ENCODE data around the gene PTCD2.
"Not testable (repeated sequence)": the region's sequence is repeated elsewhere in the genome, so short reads cannot be mapped to it uniquely, and the experiment has no call there.

PTCD2 gene

GRCh38 chr5:72380492-72381274, 60.5 kb downstream of the PTCD2 start:
- DNase-seq (ENCODE audit: low read depth in 3 of 3) = no peak

DNA sequence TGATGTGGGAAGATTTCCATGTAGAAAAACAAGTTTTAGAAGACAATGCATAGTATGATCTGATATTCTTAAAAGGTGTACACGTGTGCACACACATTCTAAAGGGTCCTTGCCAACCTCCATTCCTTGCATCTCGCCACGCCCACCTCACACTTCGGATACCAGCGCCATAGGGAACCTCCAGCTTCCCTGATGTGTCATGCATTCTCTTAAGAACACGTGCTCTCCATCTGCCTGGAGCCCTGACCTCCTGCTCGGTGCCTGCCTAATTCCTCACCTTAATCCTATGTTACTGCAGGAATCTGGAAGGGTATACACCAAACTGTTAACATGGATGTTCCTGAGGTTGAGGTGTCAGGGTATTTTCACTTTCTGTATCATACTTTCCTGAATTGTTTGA, 63.1 kb downstream of the PTCD2 start:
- DNase-seq (ENCODE audit: low read depth in 3 of 3) = no peak

DNA sequence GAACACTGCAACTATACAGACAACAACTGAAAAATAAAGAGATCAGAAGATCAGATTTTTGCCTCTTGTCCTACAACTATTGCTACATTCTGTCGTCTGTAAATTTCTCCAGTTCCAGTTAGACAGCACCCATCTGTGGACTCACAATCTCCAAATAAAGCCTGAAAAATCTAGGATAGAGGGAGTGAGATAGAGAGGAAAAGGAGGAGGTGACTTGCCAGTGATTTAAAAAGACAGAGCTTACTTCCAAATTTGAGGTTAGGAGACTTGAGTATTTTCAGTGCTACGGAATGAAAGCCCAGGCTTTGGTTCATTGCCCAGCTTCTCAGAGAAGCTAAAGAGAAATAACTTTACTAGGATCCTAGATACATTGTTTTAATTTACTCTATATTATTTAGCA, 63.6 kb downstream of the PTCD2 start:
- DNase-seq (ENCODE audit: low read depth in 3 of 3) = no peak

GRCh38 chr5:72386639-72387038, 66.5 kb downstream of the PTCD2 start:
- DNase-seq (ENCODE audit: low read depth in 3 of 3) = no peak

- no peak for DNase-seq (ENCODE audit: low read depth in 3 of 3)
These were observed 67.8 kb downstream of the PTCD2 start for GRCh38 chr5:72387985-72388384.

GRCh38 chr5:72388646-72389045, 68.5 kb downstream of the PTCD2 start:
- no peak for DNase-seq (ENCODE audit: low read depth in 3 of 3)

DNA sequence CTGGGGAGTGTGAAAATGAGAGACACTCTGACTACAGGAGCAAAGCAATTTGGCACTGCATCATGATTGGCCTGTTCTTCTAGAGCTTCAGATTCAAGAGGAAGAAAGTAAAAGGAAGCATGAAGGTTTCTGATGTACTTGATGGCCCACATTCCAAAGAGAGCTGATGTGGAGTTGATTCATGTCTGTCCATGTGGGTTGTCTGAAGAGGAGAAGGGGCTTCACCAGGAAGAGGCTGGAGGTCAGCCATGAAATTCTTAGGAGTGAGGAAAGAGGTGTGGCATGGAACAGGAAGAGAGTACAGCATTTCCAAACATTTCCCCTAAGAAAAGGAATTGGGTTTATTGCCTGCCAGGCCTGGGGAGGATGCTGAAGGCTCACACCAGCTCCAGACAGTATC, 70.7 kb downstream of the PTCD2 start:
- no peak for DNase-seq (ENCODE audit: low read depth in 3 of 3)

- DNase-seq (ENCODE audit: low read depth in 3 of 3) = no peak
These were observed 72.2 kb downstream of the PTCD2 start for GRCh38 chr5:72392326-72392733.

- DNase-seq (ENCODE audit: low read depth in 3 of 3) = no peak
These were observed 72.9 kb downstream of the PTCD2 start for GRCh38 chr5:72393052-72393451.

DNA sequence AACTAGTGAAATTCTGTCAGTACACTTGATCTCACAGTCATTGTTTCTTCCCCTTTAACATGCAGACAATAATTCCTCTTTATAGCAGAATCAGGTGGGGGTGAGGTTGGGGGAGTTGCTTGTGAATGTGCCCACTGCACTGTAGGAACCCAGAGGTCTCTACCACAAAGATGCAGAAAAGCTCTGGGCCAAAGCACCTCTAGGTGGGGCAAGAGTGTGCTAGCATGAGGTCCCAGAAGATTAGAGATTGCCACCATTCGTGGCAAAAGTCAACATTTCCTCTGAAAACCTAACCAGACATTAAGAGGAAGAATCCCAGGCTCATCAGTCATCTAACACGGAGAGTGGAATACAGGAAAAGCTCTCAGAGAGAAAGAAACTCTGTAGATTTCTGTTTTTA, 74.5 kb downstream of the PTCD2 start:
- DNase-seq (ENCODE audit: low read depth in 3 of 3) = no peak

DNA sequence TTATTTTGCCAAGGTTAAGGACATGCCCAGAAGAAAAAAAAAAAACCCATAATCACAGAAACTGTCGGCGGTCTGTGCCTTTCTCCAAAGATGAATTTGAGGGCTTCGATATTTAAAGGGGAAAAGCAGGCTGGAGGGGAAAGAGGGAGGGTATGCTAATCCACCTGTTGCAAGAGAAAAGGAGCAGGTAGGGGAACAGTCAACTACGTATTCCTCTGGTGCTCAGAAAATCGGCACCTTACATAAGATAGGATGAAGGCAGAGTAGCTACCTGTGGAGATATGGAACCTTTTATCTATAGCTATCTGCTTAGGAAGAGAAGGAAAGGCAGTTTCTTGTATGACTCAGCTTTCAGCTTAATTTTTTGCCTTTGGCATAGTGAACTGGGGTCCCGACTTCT, 77.7 kb downstream of the PTCD2 start:
- DNase-seq (ENCODE audit: low read depth in 3 of 3) = no peak

GRCh38 chr5:72400950-72401349, 80.8 kb downstream of the PTCD2 start:
- no peak for DNase-seq (ENCODE audit: low read depth in 3 of 3)

- DNase-seq (ENCODE audit: low read depth in 3 of 3) = no peak
These were observed 82.3 kb downstream of the PTCD2 start for GRCh38 chr5:72402381-72402890.

DNA sequence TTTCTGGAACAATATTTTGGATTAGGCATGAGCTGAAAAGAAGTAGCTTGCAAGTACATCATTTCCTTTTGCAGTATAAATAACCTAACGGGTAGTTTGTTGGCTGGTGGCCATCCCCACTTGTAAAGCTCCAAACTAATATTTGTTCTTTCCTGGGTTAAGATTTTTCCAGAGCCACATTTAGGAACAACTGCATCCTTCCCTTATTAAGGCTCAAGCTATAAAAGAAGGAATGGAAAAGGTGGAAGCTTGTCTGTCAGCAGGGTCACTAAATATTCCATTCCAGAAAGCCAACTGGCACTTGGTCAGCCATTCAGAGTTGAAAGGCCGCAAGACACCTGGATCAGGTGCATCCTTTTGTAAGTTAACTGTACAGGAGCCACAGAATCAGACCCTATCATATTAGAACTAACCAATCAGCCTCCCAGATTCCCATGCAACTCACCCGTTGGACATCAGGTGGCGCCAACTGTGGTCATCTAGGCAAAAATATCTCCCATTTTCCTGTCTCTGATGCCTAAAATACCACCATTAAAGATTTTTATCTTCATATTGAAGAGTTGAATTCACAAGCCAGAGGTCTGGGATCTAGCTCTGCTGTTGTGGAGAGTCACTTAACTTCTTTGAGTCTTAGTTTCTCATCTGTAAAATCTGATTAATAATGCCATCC, 82.9 kb downstream of the PTCD2 start:
- no peak for DNase-seq (ENCODE audit: low read depth in 3 of 3)

DNA sequence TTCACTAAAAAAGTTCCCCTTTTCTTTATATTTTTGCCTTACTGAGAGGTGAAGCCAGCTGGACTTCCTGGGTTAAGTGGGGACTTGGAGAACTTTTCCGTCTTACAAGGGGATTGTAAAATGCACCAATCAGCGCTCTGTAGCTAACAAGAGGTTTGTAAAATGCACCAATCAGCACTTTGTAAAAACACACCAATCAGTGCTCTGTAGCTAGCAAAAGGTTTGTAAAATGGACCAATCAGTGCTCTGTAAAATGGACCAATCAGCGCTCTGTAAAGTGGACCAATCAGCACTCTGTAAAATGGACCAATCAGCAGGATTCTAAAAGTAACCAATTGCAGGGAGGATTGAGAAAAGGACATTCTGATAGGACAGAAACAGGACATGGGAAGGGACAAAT, 84.6 kb downstream of the PTCD2 start:
- not testable (repeated sequence) for DNase-seq (ENCODE audit: low read depth in 3 of 3)

- no peak for DNase-seq (ENCODE audit: low read depth in 3 of 3)
These were observed 86.9 kb downstream of the PTCD2 start for GRCh38 chr5:72407078-72407477.

- no peak for DNase-seq (ENCODE audit: low read depth in 3 of 3)
These were observed 87.4 kb downstream of the PTCD2 start for GRCh38 chr5:72407541-72407940.

- no peak for DNase-seq (ENCODE audit: low read depth in 3 of 3)
These were observed 88.0 kb downstream of the PTCD2 start for GRCh38 chr5:72408127-72408526.

DNA sequence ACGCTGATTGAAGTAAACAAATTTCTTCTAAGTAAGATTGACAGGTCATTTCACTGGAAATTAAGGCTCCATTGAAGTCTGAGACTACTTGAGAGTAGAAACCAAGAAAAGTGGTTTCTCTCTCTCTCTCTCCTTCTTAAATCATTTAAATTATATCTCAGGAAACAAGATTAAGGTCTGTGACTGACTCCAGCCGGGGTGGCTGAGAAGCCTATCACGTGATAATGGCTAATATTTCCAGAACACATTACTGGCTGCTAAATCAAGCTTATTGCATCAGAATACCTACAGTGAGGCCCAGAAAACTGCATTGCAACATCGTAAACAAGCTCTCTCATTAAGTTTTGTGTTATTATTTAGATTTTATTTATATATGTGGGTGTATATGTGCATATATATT, 88.4 kb downstream of the PTCD2 start:
- no peak for DNase-seq (ENCODE audit: low read depth in 3 of 3)

GRCh38 chr5:72410688-72411295, 90.6 kb downstream of the PTCD2 start:
- no peak for DNase-seq (ENCODE audit: low read depth in 3 of 3)

- no peak for DNase-seq (ENCODE audit: low read depth in 3 of 3)
These were observed 92.3 kb downstream of the PTCD2 start for GRCh38 chr5:72412283-72413055.
